Measurements from ENCODE around the gene HBG1.
"Not testable (repeated sequence)": the region's sequence is repeated elsewhere in the genome, so short reads cannot be mapped to it uniquely, and the experiment has no call there.

Gene HBG1

DNA sequence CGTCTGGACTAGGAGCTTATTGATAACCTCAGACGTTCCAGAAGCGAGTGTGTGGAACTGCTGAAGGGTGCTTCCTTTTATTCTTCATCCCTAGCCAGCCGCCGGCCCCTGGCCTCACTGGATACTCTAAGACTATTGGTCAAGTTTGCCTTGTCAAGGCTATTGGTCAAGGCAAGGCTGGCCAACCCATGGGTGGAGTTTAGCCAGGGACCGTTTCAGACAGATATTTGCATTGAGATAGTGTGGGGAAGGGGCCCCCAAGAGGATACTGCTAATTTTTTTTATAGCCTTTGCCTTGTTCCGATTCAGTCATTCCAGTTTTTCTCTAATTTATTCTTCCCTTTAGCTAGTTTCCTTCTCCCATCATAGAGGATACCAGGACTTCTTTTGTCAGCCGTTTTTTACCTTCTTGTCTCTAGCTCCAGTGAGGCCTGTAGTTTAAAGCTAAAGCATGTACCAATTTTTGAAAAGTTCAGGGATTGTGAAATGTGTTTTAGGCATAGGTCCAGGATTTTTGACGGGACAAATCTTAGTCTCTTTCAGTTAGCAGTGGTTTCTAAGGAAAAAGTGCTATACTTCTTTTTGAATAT is at the start of gene HBG1:
TSS of gene HBG1 (minus strand) at position 51 of the 590 bp plus-strand sequence. CDS start 53 bp downstream, outside the sequence.
- not testable (repeated sequence) for DNase-seq

- no peak for DNase-seq
Observed at GRCh38 chr11:5298451-5298850, 48.8 kb upstream of the HBG1 start.

GRCh38 chr11:5297721-5298323 is 48.2 kb upstream of the HBG1 start:
- DNase-seq: no peak

DNA sequence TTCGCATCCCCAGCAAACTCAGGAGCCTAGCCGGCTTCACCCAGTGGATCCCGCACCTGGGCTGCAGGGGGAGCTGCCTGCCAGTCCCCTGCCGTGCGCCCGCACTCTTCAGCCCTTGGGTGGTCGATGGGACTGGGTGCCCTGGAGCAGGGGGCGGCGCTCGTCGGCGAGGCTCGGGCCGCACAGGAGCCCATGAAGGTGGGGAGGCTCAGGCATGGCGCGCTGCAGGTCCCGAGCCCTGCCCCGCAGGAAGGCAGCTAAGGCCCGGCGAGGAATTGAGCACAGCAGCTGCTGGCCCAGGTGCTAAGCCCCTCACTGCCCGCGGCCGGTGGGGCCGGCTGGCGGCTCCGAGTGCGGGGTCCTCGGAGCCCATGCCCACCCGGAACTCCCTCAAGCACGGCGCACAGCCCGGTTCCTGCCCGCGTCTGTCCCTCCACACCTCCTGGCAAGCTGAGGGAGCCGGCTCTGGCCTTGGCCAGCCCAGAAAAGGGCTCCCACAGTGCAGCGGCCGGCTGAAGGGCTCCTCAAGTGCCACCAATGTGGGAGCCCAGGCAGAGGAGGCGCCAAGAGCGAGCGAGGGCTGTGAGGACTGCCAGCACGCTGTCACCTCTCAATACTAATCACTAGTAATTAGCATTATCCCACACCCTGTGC is 44.8 kb upstream of the HBG1 start:
- DNase-seq: not testable (repeated sequence)

DNA sequence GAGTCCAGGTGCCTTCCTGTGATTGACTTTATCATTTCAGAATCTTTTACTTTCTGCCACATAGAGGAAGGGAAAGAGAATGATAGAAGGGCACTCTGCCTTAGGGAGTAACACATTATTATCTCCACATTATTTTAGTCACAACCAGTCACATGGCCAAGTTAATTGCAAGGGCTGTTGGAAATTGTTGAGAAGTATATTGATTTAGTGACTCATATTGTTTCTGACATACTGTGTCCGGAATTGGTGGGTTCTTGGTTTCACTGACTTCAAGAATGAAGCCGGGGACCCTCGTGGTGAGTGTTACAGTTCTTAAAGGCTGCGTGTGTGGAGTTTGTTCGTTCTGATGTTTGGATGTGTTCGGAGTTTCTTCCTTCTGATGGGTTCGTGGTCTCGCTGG is 43.4 kb upstream of the HBG1 start:
- no peak for DNase-seq

GRCh38 chr11:5291207-5291838 is 41.7 kb upstream of the HBG1 start:
- DNase-seq: no peak

DNA sequence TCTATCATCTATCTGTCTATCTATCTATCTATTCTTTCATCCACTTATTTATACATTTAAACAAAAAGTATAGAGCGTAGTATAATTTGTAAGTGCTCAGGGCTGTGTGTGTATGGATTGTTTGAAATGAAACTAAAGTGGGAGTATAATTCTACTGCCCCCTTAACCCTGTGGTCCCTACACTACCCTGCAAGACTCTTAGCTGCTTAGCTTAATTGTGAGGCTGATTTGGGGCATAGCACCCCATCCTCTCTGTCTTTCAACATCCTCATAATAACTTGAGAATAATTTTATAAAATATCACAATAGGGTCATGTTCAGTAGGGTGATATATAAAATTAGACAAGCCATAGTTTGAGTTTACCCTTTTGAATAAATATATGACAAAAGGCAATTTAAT is 40.4 kb upstream of the HBG1 start:
- DNase-seq: no peak

DNA sequence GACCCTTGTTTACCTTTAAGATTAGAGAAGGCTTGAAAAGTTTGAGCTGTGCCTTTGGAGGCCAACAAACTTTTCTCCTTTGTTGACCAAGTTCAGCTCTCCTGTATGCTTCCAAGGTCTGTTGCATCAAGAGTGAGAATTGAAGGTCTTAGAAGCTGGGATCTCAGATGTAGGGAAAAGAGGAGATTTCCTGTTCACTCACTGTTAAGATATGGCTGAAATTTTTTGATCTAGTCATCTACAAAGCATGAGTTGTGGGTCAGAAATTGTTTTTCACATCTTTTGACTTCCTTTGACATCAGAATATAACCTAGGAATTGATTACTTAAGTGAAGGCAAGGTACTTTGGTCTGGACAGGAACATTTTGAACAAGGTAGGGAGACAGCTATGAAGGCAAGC is 40.0 kb upstream of the HBG1 start:
- DNase-seq: no peak

- no peak for DNase-seq
Observed at GRCh38 chr11:5288906-5289550, 39.4 kb upstream of the HBG1 start.

- no peak for DNase-seq
Observed at GRCh38 chr11:5288108-5288905, 38.6 kb upstream of the HBG1 start.

GRCh38 chr11:5286901-5287300 is 37.2 kb upstream of the HBG1 start:
- DNase-seq: no peak

DNA sequence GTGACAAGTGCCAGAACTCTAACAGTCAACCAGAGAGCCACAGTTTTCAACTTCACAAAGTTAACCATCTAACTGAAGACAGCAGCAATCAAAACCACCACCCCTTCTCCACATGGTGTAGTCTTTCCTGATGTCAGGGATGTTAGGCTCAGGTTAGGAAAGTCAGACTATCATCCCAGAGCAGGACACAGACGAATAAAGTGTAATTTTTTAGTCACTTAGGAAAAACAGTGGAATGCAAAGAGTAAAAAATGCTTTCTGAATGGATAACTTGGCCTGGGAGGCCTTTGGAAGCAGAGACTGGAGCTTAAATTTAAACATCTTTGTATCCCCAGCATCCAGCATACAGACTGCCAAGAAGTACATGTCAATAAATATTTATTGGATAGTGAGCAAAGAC is 36.7 kb upstream of the HBG1 start:
- DNase-seq: no peak

- no peak for DNase-seq
Observed at GRCh38 chr11:5285703-5286340, 36.2 kb upstream of the HBG1 start.

DNA sequence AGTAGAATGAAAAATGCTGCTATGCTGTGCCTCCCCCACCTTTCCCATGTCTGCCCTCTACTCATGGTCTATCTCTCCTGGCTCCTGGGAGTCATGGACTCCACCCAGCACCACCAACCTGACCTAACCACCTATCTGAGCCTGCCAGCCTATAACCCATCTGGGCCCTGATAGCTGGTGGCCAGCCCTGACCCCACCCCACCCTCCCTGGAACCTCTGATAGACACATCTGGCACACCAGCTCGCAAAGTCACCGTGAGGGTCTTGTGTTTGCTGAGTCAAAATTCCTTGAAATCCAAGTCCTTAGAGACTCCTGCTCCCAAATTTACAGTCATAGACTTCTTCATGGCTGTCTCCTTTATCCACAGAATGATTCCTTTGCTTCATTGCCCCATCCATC is 35.0 kb upstream of the HBG1 start:
- DNase-seq: no peak

DNA sequence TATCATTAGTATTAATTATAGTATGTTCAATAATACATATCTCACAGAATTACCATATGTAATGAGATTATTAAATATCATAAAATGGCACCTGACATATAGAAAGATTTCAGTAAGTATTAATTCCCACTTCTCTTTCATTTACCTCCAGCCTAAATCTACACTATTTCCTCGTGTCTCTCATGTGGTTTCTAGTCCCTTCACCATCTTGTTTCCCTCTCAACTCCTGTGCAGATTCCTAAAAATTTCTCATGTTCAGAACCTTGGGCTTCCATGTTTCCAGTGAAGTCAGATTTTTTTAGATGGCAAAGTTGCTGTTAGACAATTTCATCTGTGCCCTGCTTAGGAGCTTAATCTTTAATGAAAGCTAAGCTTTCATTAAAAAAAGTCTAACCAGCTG is 34.2 kb upstream of the HBG1 start:
- DNase-seq: no peak

- no peak for DNase-seq
Observed at GRCh38 chr11:5283086-5283485, 33.4 kb upstream of the HBG1 start.

DNA sequence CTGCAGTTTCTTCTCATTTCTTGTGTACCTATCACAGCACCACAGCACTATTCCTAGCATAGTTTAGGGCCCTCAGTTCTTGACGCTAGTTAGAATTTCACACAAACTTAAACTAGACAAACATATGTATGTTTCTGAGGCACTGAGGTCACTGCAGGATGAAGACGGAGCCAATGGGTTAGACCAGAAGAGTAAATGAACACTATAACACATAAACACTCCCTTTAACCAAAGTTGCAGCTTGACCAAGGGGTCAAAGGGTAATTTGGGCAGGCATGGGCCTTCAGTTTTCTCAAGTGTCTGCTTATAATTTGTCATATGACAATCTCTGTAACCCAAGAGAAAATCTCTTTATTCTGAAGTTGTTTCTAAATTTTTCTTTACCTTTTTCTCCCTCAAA is 33.0 kb upstream of the HBG1 start:
- no peak for DNase-seq

DNA sequence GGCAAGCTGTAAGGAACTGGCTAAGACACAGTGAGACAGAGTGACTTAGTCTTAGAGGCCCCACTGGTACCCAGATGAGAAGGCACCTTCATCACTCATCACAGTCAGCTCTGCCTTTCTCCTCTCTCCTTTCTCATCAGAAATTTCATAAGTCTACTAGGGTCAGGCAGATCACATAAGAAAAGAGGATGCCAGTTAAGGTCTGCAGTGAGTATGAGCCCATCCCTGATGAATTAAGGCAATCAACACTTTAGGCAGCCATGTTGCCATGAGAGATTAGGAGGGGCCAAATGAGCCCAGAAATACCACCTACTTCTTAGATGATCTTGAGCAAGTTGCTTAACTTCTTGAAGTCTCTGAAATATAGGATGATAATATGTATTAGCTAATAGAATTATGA is 31.9 kb upstream of the HBG1 start:
- DNase-seq: no peak

DNA sequence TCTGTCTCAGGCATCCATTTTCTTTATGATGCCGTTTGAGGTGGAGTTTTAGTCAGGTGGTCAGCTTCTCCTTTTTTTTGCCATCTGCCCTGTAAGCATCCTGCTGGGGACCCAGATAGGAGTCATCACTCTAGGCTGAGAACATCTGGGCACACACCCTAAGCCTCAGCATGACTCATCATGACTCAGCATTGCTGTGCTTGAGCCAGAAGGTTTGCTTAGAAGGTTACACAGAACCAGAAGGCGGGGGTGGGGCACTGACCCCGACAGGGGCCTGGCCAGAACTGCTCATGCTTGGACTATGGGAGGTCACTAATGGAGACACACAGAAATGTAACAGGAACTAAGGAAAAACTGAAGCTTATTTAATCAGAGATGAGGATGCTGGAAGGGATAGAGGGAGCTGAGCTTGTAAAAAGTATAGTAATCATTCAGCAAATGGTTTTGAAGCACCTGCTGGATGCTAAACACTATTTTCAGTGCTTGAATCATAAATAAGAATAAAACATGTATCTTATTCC is 31.0 kb upstream of the HBG1 start:
- DNase-seq: peak; percentile 59

DNA sequence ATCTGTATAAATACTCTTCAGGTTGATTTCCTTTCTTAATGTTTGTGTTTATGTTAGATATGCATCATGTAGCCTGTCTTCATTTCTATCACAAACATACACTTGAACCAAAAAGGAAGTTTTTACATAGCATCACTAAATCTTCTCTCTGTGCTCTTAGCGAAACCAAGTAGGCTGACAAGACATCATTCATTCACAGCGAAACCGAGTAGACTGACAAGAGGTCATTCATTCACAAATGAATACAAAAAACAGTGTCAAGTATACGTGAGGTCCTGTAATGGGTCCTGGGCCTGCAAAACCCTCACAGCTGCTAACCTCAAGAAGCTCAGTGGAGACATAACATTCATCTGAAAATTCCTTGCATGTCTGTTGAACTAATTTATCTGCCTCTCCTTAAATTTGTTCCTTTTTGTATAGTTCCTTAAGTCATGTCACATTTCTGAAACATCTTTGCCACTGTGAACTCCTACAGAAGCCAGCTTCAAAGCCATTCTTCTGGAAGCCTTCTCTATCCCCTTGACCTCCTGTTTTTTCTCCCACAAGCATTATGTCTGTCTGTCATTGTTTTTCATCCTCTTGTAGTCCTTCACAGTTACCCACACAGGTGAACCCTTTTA is 29.9 kb upstream of the HBG1 start:
- DNase-seq: no peak

DNA sequence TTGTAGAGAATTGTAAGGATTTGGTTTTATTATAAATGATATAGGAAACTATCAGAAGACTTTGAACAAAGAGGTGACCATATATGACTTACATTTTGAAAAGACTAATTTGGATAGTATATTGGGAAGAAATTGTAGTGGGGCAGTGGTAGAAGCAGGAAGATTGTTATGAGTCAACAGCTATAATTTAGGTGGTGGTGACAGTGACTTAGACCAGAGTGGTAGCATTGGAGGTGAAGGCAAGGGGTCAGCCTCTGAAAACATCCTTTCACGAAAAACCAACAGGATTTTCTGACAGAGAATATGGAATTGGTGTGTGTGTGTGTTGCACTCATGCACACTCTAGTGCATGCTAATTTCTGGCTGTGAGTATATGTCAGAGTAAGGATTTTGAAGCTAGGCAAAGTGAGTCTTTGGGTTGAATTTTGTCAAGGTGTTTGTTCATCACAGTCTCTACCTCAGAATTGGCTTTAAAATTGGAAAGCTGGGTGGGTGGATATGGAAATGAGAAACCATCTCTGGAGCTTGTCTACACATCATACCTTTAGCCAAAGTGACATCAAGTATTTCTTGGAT is 28.2 kb upstream of the HBG1 start:
- DNase-seq: no peak

Measured in eye (tissue), 1 donor.